Stimulated activated CD4-positive, alpha-beta T cell treated with anti-CD3 and anti-CD28 coated beads, Interleukin-12 subunit alpha, Interleukin-12 subunit beta, amount 100 ng/mL, for 48 hours (primary cell): Measurements from ENCODE around the gene GH1.
"Not testable (repeated sequence)": the region's sequence is repeated elsewhere in the genome, so short reads cannot be mapped to it uniquely, and the experiment has no call there.

Experiments used
- DNase-seq, 3 donors: peaks; one replicate each; pipeline ENCODE4 v3.0.0-alpha.2; 2020; ENCODE audit warnings: low read depth in 2 of 3, low spot score in 1 of 3

GH1 gene

DNA sequence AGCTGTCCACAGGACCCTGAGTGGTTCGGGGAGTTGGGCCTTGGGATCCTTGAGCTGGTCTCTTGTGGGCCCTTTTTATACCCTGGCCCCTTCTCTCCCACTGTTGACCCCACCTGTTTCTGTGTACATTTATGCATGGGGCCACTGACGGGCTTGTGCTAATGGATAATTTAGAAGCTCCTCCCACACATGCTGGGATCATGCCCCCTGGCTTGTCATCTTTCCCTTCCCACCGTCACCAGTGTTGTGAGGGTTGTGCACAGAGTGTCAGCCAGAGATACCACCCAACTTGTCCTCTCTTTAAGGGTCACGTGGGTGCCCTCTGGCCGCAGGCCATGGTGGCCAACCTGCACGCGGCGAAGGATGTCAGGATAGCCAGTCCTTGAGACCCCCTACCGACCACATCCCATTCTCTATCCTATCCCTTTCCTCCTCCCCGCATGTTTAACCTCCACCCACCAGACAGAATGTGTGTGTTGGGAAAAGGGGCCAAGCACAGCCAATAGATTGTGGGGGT lies at the start of gene GH1:
TSS of gene GH1 (minus strand) at position 51 of the 517 bp plus-strand sequence. CDS start 63 bp downstream, outside the sequence.
- DNase-seq, result not testable (repeated sequence)

- no peak for DNase-seq
Measured at GRCh38 chr17:63967953-63968352, 49.3 kb upstream of the GH1 start.

DNA sequence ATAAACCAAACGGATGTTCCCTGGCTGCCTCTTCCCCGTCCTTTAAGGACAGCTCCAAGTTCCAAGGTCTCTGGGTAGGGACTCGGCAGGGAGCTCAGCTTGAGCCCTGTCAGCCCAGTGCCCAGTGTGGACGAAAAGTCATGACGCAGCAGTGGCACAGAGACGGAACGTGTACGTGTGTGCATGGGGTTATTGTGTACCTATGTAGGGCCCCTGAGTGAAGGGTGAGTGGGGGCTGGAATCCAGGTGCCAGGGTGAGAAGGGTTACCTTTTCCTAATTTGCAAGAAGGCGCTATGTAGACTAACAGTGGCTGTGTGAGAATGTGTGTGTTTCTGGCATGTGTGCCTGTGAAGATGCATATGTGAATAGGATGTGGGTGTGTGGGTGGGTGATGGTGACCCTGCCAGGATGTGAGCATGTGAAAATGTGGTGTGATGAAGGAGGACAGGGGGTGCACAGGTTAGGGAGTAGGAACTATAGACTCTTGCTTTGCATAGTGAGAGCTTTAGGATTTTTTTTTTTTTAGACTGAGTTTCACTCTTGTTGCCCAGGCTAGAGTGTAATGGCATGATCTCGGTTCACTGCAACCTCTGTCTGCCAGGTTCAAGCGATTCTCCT lies 48.1 kb upstream of the GH1 start:
- DNase-seq, result no peak

GRCh38 chr17:63963123-63963522 lies 44.5 kb upstream of the GH1 start:
- DNase-seq, result no peak

DNA sequence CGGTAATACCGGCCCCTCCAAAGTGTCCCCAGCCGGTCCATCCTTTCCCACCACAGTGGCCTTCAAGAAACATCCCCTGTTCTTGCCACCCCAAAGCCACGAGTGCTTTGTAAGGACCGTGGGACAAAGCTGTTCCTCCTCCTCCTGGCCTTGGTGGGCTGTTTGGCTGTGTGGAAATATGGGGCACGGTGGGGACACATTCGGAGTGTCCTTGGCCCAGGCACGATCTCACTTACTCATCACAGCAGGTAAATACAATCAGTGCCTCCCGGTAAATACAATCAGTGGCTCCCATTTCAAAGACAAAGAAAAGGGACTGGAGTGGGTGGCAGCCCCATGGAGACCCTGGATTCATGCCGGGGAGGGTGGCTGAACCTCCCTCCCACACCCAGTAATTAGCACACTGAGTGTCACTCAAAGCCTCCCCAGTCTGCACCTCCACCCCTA lies 43.7 kb upstream of the GH1 start:
- DNase-seq, result no peak

- DNase-seq, result peak; percentile 28 to 46 (median 45)
Measured at GRCh38 chr17:63961355-63962212, 42.9 kb upstream of the GH1 start.

- no peak for DNase-seq
Measured at GRCh38 chr17:63960430-63960829, 41.8 kb upstream of the GH1 start.

DNA sequence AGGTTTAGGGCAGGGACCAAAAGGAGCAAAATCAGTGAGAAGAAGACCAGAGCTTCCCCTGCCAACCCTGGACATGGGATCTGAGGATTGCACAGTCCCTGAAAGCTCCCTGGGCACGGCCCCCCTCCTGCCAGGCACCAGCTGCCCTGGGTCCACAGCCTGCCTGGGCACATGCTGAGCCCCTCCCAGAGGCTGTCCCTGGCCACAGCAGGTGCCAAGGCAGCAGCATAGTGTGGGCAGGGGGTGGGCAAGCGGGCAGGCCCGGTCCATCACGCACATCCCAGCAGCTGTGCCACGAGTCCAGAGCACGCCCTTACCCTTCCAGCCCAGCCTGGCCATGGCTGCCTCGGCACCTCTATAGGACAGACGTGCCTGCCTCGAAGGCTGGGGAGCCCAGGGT lies 41.4 kb upstream of the GH1 start:
- no peak for DNase-seq

DNA sequence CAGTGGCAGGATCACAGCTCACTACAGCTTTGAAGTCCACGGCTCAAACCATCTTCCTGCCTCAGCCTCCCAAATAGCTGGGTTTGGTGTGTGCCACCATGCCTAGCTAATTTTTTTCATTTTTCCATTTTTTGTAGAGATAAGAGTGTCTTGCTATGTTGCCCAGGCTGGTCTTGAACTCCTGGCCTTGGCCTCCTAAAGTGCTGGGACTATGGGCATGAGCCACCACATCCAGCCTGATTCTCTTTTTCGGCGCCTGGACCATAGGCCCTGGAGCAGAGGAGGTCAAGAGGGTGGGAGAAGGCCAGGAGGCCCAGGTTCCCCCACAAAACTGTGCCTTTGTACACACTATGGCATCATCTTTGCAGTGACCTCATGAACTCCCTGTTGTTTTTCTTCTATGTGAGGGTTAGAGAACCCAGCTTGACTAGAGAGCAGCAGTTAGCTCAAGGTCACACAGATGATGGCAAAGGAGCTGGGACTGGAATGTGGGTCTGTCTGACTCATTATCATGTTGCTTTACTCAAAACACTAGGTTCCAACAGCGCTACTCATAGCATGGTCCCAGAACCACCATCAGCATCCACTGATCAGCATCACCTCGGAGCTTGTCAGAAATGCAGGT lies 37.8 kb upstream of the GH1 start:
- no peak for DNase-seq

DNA sequence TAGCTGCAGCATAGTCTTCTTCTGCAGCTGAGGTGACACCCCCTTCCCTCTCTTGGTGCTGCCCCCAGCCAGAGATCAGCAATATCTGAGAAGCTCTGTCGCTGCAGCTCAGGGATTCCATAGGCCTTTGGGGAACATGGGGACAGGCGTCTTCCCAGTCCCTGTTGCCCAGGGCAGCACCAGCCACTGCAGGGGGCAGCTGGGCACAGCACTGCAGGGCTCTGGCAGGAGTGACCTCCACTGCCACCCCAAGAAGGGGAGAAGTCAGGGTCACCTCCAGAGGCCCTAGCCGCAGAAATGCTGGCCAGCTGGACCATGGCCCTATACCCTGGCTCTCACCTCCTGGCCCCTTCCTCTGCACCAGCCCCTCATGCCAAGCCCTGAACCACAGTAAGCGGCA lies 37.2 kb upstream of the GH1 start:
- DNase-seq, result no peak

DNA sequence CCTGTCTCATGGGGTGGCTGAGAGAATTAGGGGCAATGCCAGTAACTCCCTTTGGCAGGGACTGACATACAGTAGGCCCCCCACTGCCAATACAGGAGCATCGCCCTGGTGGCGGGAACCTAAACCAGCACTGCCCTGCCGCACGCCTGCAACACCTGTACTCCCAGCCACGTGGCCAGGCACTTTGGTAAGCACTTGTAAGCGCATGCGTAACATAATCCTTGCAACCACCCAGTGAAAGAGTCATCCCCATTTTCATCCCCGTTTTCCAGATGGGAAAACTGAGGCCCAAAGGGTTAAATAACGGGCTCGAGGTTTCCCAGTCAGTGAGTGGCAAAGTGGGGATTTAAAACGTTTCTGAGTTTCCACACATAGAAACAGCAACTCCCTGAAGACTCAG lies 36.6 kb upstream of the GH1 start:
- no peak for DNase-seq

DNA sequence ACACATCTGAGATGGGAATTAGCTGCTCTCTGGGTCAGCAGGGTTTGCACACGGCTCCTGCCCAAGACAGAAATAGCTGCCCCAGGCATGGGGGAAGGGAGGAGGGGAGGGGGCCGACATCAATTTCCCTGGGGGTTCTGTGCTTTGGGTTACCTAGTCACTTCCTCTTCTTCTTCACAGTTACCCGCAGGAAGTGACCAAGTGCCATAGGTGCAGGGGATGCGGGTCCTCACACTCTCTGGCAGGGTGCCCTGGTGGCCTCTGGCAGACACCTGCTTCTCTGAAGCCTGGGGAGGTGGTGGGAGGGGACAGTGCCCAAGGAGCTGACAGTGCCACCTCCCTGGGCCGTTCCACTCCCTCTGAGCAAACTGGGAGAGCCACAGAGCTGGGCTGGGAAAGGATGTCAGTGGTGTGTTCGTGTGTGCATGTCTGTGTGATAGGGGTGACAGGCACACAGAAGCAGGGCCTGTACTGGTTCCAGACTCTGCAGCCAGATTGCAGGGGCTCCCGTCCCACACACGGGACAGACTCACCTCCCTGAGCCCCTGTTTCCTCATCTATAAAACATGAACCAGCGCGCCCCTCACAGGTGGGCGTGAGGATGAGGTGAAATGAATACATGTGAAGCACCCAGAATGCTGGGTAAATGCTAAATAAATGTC lies 35.9 kb upstream of the GH1 start:
- no peak for DNase-seq

DNA sequence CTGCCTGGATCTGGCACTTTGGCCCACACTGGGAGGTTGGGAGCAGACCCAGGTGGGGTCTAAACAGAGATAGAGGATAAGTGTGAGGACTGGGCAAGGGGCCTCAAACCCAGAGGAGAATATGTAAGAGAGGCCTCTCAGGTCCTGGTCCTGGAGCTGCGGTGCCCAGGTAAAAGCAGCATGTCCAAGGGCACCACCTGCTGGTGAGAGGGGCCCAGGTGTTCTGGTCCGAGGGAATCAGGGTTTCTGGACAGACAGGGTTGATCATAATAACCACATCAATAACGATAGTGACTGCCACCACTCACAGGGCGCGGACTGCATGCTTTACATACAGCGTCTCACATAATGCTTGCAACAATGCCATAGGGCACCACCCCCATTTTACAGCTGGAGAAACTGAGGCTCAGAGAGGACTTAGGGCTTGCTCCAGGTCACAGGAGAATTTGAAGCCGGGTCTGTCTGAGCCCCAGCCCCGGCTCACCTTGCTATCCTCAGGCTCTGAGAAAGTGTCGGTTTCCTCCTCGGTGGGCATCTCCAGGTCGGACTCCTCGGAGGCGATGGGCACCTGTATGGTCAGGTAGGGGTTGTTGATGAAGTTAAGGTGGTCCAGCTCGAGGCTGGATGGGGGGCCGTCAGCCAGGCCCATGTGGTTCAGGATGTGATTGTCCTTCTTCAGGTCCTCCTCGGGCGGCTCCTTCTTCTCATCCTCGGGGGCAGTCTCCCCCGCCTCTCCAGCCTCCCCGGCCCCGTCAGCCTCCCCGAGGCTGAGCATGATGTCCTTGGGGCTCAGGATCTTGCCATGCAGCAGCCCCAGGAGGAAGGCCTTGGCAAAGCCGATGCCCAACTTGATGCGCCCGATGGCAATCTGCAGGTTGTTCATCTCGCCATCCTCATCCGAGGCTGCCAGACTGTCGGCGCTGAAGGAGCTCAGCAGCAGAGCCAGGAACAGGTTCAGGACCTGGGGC lies 32.6 kb upstream of the GH1 start:
- DNase-seq, result no peak

DNA sequence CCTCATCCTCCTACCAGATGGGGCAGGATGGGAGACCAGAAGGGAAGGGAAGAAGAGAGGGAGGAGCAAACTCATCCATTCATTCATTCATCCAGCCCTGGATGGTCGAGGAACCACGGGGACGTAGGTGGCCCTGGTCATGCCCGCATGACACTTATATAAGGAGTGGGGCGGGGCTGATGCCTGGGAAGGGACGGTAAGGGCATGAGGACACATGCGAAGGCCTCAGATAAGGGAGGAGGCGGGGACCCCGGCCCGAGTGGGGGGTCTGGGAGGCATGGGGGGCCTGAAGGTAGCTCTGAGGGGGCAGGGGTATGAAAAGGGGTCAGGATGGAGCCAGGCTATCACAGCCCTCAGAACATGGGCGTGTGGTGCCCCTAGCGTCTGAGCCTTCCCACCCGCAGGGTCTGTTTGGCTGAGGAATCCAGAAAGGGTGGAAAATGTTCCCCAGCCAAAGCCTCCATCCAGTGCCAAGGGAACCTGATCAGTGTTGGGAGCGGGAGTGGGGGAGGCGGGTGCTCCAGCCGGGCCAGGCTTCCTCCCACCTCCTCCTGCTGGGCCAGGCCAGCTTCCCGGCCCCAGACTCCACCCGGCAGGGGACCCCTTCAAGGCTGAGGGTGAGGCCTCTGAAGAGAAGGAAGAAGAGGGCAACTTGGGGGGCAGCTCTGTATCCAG lies 31.1 kb upstream of the GH1 start:
- no peak for DNase-seq

GRCh38 chr17:63948521-63948920 lies 29.9 kb upstream of the GH1 start:
- no peak for DNase-seq

GRCh38 chr17:63947711-63948330 lies 29.2 kb upstream of the GH1 start:
- DNase-seq, result no peak

DNA sequence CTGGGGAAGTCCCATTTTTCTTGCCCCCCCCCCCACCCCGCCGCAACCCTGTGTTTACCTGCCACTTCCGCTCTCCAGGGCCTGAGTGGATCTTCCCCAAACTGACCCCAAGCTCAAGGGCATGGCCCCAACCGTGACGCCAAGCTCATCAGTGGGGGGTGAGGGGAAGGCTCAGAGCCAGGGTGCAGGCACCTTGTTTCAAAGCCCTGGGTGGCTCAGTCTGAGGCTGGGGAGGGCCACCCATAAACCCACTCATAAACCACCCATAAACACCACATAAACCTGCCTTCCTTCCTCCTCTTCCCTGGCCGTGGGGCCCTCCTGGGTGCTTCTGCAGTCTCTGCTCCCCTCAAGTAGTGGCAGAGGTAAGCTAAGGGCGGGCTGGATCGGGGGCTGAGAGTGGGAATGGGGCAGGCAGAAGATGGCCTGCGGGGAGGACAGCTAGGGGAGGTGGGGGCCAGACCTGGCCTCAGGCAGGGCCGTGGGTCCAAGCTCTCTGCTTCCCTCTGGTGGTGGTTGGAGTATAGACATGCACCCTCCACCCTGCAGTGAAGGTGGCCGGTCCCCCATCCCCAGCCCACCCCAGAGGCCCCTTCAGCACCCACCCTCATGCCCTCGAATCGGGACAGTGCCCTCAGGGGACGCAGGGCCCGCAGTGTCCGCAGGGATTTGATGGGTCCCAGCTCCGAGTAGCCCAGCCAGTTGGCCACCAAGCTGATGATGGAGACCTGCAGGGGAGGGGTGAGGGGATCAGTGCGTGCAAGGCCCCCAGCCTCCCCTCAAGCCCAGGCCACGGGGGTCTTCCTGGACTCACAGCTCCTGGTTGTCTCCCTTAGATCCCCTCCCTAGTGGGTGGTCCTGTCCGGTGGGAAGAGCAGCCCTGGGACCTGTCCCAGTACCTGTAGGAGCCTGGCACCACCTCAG lies 28.1 kb upstream of the GH1 start:
- DNase-seq, result peak in 2 of 3 donors; percentile 61 to 79

DNA sequence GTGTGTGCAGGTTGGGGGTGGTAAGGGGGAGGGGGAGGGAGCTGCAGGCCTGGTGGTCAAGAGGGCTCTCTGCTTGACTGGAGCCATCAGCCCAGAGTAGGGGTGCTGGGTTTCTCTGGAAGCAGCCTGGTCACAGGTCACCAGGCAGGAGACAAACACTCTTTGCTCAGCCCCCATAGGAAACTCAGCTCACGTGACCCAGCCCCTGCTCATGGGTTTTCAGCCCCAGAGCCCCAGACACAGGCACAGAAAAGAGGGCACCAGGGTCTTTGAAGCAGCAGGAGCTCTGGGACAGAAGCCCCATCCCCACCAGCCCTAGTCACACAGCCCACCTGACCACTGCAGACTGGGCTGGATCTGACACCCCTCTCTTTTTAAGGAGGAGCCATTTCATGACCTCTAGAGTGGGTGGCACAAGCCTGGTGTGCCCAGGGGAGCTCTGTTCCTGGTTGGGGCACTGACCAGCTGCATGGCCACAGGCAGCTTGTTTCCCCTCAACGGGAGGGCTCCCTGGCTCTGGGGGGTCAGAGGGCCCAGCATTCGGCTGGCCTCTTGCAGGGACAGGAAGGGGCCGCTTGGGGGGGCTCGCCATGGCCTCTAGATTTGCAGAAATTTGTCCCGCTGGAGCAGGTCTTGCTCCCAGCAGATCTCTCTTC lies 27.3 kb upstream of the GH1 start:
- no peak for DNase-seq
